Measurements from ENCODE around the gene ZNF160. TPM values are rescaled to one million over a fixed set of nuclear protein-coding genes. Genes with fewer than 3 reads are reported as not detected.

ZNF160 gene
- total RNA-seq, 1 experiment from 2014 or later: 7.8 TPM

DNA sequence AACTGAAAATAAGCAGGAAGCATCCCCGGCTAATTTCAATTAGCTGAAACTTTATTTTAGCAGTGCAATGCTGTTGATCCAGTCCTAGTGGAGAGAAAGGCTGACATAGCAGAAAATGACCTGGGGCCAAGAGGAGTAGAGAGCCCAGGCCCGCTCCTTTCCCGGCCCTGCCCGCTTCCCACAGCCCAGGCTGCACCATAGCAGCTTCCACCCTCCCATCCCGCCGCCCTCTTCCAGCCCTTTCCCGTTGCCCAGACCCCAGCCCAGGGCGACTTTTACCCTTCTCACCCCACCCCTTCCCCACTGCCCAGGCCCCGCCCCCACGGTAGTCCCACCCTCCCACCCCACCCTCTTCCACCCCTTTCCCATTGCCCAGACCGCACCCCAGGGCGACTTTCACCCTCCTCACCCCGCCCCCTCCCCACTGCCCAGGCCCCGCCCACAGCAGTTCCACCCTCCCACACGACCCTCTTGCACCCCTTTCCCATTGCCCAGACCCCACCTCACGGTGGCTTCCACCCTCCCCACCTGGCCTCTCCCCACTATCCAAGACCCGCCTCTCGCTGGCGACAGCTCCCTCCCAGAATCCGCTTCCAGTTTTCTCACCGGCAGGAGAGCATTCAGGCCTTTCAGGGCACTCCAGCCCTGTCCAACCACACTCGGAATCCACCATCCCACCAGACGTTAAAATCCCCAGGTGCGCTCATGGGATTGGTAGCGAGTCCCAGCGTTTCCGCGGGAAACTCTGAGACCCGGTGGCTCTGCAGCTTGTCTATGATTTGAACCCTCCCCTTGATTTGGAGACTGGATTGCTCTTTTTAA is 8.3 kb downstream of the ZNF160 start:
- no peak for DNase-seq
- Mint-ChIP-seq H3K36me3 (ENCODE audit: insufficient read depth, unreplicated experiment) (peaks cover 9% of the 10 kb centered on the region), H3K27ac (ENCODE audit: unreplicated experiment) (no peak overlapping the region), H3K4me1 (ENCODE audit: low read depth, unreplicated experiment) (no peaks in the 10 kb centered on the region), H3K9me3 (ENCODE audit: low read depth, unreplicated experiment) (peaks cover 35% of the 10 kb centered on the region), H3K27me3 (ENCODE audit: unreplicated experiment) (no peaks in the 10 kb centered on the region), H3K4me3 (ENCODE audit: low read depth, unreplicated experiment) (no peak overlapping the region)
- TF ChIP-seq, protein P1, sequence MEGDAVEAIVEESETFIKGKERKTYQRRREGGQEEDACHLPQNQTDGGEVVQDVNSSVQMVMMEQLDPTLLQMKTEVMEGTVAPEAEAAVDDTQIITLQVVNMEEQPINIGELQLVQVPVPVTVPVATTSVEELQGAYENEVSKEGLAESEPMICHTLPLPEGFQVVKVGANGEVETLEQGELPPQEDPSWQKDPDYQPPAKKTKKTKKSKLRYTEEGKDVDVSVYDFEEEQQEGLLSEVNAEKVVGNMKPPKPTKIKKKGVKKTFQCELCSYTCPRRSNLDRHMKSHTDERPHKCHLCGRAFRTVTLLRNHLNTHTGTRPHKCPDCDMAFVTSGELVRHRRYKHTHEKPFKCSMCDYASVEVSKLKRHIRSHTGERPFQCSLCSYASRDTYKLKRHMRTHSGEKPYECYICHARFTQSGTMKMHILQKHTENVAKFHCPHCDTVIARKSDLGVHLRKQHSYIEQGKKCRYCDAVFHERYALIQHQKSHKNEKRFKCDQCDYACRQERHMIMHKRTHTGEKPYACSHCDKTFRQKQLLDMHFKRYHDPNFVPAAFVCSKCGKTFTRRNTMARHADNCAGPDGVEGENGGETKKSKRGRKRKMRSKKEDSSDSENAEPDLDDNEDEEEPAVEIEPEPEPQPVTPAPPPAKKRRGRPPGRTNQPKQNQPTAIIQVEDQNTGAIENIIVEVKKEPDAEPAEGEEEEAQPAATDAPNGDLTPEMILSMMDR (IDR thresholded peaks at IDR 0.05; ENCODE audit: unreplicated experiment): no peak
- CTCF ChIA-PET: no interaction called here
- intact Hi-C loops (cut with micrococcal nuclease; ENCODE audit: unreplicated experiment): no loop called here
- BruUV-seq (replicated peaks): no TSS peak

DNA sequence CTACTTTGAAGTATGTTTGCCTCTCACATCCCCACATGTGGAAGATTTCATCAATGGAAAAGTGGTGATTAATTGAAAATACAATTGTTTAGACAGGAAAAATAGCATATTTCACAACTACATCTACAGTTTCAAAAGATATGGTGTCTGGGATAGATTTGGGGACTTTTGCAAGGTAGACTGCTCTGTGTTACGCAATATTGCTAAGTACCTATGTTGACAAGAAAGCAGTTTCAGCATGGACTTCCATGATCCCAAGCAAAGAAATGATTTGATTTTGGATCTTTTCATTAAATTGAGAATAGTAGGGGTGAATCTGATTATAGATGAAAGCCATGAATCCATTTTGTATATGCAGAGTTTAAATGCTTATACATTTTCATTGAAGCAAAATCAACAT is 10.5 kb downstream of the ZNF160 start:
- CTCF ChIA-PET: no interaction called here
- TF ChIP-seq, protein P1 (IDR thresholded peaks at IDR 0.05; ENCODE audit: unreplicated experiment): no peak
- H3K27me3 Mint-ChIP-seq (ENCODE audit: unreplicated experiment): no peaks in the 10 kb centered on the region
- H3K27ac Mint-ChIP-seq (ENCODE audit: unreplicated experiment): no peak overlapping the region
- H3K36me3 Mint-ChIP-seq (ENCODE audit: insufficient read depth, unreplicated experiment): peaks cover 5% of the 10 kb centered on the region
- DNase-seq: no peak
- H3K4me3 Mint-ChIP-seq (ENCODE audit: low read depth, unreplicated experiment): no peak overlapping the region
- no peaks in the 10 kb centered on the region for H3K4me1 Mint-ChIP-seq (ENCODE audit: low read depth, unreplicated experiment)
- peaks cover 34% of the 10 kb centered on the region for H3K9me3 Mint-ChIP-seq (ENCODE audit: low read depth, unreplicated experiment)
- intact Hi-C loops (cut with micrococcal nuclease; ENCODE audit: unreplicated experiment): no loop called here
- no TSS peak for BruUV-seq (replicated peaks)

DNA sequence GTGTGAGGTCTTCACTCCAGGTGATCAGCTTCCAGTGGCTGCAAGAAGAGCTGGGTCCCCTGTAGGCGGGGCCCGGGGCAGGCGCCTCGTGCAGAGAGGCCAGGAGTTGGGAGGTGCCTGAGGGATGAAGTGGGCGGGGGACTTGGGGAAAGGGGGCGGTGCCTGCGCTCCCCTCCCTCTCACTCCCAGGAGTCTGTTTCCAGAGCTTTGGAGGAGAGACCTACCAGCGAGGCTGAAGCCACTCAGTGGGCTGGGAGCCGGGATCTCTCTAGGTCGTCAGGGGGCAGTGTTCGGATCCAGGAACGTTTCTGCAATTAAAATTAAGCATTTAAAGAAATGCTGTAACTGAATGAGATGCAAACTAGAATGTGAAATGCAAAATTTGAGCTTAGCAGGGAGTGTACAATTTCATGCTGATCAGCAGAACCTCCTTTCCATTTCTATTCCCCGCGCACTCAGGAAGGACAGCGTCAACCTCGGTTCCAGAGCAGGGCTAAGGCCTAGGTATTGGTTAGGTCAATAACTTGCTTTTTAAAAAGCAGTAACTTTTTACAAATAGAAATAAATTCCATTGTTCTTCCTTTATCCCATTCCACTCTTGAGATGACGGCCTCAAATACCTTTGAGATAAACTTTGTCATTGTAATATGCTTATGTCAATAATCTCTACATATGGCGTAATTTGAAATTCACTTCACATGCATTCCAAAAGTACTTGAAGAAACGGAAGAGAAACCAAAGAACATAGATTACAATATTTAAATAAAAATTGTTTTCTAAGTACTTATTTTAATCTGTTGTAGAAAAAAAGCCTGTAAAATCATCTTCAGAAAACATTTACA is 11.6 kb downstream of the ZNF160 start:
- no peak overlapping the region for H3K27ac Mint-ChIP-seq (ENCODE audit: unreplicated experiment)
- H3K27me3 Mint-ChIP-seq (ENCODE audit: unreplicated experiment): no peaks in the 10 kb centered on the region
- DNase-seq: no peak
- peaks cover 30% of the 10 kb centered on the region for H3K9me3 Mint-ChIP-seq (ENCODE audit: low read depth, unreplicated experiment)
- CTCF ChIA-PET: interaction anchor here (0.6 kb wide), 1 partner anchor 816 kb away, joined by 3 read pairs; no protein-coding TSS in a partner anchor
- no peaks in the 10 kb centered on the region for H3K4me1 Mint-ChIP-seq (ENCODE audit: low read depth, unreplicated experiment)
- H3K36me3 Mint-ChIP-seq (ENCODE audit: insufficient read depth, unreplicated experiment): peaks cover 5% of the 10 kb centered on the region
- H3K4me3 Mint-ChIP-seq (ENCODE audit: low read depth, unreplicated experiment): no peak overlapping the region
- TF ChIP-seq, protein P1 (IDR thresholded peaks at IDR 0.05; ENCODE audit: unreplicated experiment): no peak
- no TSS peak for BruUV-seq (replicated peaks)
- intact Hi-C loops (cut with micrococcal nuclease; ENCODE audit: unreplicated experiment): no loop called here

DNA sequence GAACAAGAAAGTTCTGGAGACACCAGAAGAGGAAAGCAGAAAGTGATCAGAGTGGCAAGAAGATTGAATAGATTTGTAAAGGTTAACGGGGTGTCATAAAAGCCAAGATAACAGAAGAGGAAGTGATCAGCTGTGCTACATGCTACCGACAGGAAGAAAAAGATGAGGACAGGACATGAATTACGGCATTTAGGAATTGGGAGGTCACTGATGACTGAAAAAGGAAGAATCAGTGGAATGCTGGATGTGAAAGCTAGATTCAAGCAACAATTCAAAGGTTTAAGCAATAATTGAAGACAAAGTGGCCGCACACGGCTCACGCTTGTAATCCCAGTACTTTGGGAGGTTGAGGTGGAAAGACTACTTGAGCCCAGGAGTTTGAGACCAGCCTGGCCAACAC is 15.1 kb downstream of the ZNF160 start:
- TF ChIP-seq, protein P1 (IDR thresholded peaks at IDR 0.05; ENCODE audit: unreplicated experiment): no peak

More for the DNA sequence above, 15.1 kb downstream of the ZNF160 start:
- intact Hi-C loops (cut with micrococcal nuclease; ENCODE audit: unreplicated experiment): no loop called here
- no peak for DNase-seq
- no peak overlapping the region for H3K4me3 Mint-ChIP-seq (ENCODE audit: low read depth, unreplicated experiment)
- no peaks in the 10 kb centered on the region for H3K4me1 Mint-ChIP-seq (ENCODE audit: low read depth, unreplicated experiment)
- no peak overlapping the region for H3K27ac Mint-ChIP-seq (ENCODE audit: unreplicated experiment)
- CTCF ChIA-PET: no interaction called here
- peaks cover 5% of the 10 kb centered on the region for H3K36me3 Mint-ChIP-seq (ENCODE audit: insufficient read depth, unreplicated experiment)
- H3K9me3 Mint-ChIP-seq (ENCODE audit: low read depth, unreplicated experiment): peaks cover 31% of the 10 kb centered on the region
- H3K27me3 Mint-ChIP-seq (ENCODE audit: unreplicated experiment): no peaks in the 10 kb centered on the region
- no TSS peak for BruUV-seq (replicated peaks)
